Trophoblast cell (in vitro differentiated cells and primary cell): ENCODE data around the gene DSE.
A peak's percentile ranks its signal among the peaks of the same experiment; 100 is the strongest.

ENCODE experiments used
- DNase-seq, 2 donors: peaks; one replicate each; pipeline ENCODE4 v3.0.0-alpha.2; 2016
- H2AFZ ChIP-seq: 2 replicates; pipeline ENCODE4 v1.6.1; 2013; ENCODE audit warnings: low read length, moderate library complexity, mild to moderate bottlenecking; ENCODE audit not compliant: insufficient read depth, poor library complexity
- H2AK5ac ChIP-seq: 2 replicates; pipeline ENCODE4 v1.6.1; 2013; ENCODE audit warnings: mild to moderate bottlenecking, low read length
- H2BK120ac ChIP-seq: 2 replicates; pipeline ENCODE4 v1.6.1; 2013; ENCODE audit warnings: low read length, mild to moderate bottlenecking, moderate library complexity; ENCODE audit not compliant: insufficient read depth, poor library complexity
- H2BK12ac ChIP-seq: 2 replicates; pipeline ENCODE4 v1.6.1; 2013; ENCODE audit warnings: mild to moderate bottlenecking, low read length, moderate library complexity
- H2BK5ac ChIP-seq: 2 replicates; pipeline ENCODE4 v1.6.1; 2013; ENCODE audit warnings: low read length, low read depth, moderate library complexity, mild to moderate bottlenecking; ENCODE audit not compliant: poor library complexity
- H3K14ac ChIP-seq: 2 replicates; pipeline ENCODE4 v1.6.1; 2013; ENCODE audit warnings: mild to moderate bottlenecking, low read length
- H3K18ac ChIP-seq: 2 replicates; pipeline ENCODE4 v1.6.1; 2013; ENCODE audit warnings: mild to moderate bottlenecking, low read length
- H3K23ac ChIP-seq: 2 replicates; pipeline ENCODE4 v1.6.1; 2013; ENCODE audit warnings: low read length
- H3K27ac ChIP-seq: 2 replicates; pipeline ENCODE4 v1.5.1; 2013; ENCODE audit warnings: low read depth, mild to moderate bottlenecking, inconsistent platforms, low read length, moderate library complexity
- H3K27me3 ChIP-seq: 2 replicates; pipeline ENCODE4 v1.6.1; 2013; ENCODE audit warnings: inconsistent platforms, mild to moderate bottlenecking, low read length, moderate library complexity; ENCODE audit not compliant: insufficient read depth
- H3K36me3 ChIP-seq, 2 experiments: 1 replicate in 1 of 2; 2 replicates in 1 of 2; pipeline ENCODE4 v1.6.1; 2013; ENCODE audit warnings: low read length in 2 of 2, mild to moderate bottlenecking in 2 of 2, moderate library complexity in 1 of 2; ENCODE audit not compliant: insufficient read depth in 2 of 2, control insufficient read depth in 1 of 2
- H3K4ac ChIP-seq: 2 replicates; pipeline ENCODE4 v1.6.1; 2013; ENCODE audit warnings: low read depth, mild to moderate bottlenecking, low read length, moderate library complexity
- H3K4me1 ChIP-seq, 2 experiments: 1 replicate in 1 of 2; 2 replicates in 1 of 2; pipeline ENCODE4 v1.6.1; 2013; ENCODE audit warnings: low read length in 2 of 2, mild to moderate bottlenecking in 2 of 2, moderate library complexity in 1 of 2; ENCODE audit not compliant: insufficient read depth in 2 of 2, control insufficient read depth in 1 of 2
- H3K4me2 ChIP-seq: 2 replicates; pipeline ENCODE4 v1.6.1; 2013; ENCODE audit warnings: inconsistent platforms, mild to moderate bottlenecking, low read length, moderate library complexity
- H3K4me3 ChIP-seq: 2 replicates; pipeline ENCODE4 v1.5.1; 2013; ENCODE audit warnings: mild to moderate bottlenecking, low read depth, low read length, inconsistent platforms
- H3K79me1 ChIP-seq: one replicate; pipeline ENCODE4 v1.6.1; 2013; ENCODE audit warnings: low read length
- H3K79me2 ChIP-seq: 2 replicates; pipeline ENCODE4 v1.6.1; 2013; ENCODE audit warnings: low read length, mild to moderate bottlenecking; ENCODE audit not compliant: control insufficient read depth, insufficient read depth, poor library complexity
- H3K9ac ChIP-seq: 2 replicates; pipeline ENCODE4 v1.6.1; 2013; ENCODE audit warnings: mild to moderate bottlenecking, low read length
- H3K9me3 ChIP-seq: 2 replicates; pipeline ENCODE4 v1.6.1; 2013; ENCODE audit warnings: low read depth, mild to moderate bottlenecking, control low read depth, inconsistent platforms, low read length; ENCODE audit not compliant: insufficient read depth
- H4K12ac ChIP-seq: 2 replicates; pipeline ENCODE4 v1.6.1; 2013; ENCODE audit warnings: low read depth, mild to moderate bottlenecking, low read length, moderate library complexity
- H4K8ac ChIP-seq: 2 replicates; pipeline ENCODE4 v1.6.1; 2013; ENCODE audit warnings: low read depth, mild to moderate bottlenecking, low read length, moderate library complexity
- H4K91ac ChIP-seq: one replicate; pipeline ENCODE4 v1.6.1; 2013; ENCODE audit warnings: low read depth, mild to moderate bottlenecking, low read length, moderate library complexity
- WGBS: extraction: QIAGEN DNeasy Blood & Tissue Kit; methylation state at CpG from one replicate; pipeline ENCODE4 v1.1.7; 2013; ENCODE audit warnings: missing lambda C conversion rate; ENCODE audit not compliant: insufficient read length, insufficient coverage; ENCODE audit errors: extremely low coverage; 5-methylcytosine and 5-hydroxymethylcytosine counted together

Gene DSE

GRCh38 chr6:116351101-116351500 is 19.6 kb upstream of the DSE start:
- no peak for DNase-seq
- Histone ChIP-seq H4K8ac (no peak overlapping the region), H3K18ac (no peak overlapping the region), H3K23ac (no peak overlapping the region), H3K4me3 (no peak overlapping the region), H4K91ac (no peak overlapping the region), H3K4me2 (no peak overlapping the region), H3K4ac (no peak overlapping the region), H2BK120ac (no peak overlapping the region), H4K12ac (no peak overlapping the region), H3K14ac (no peak overlapping the region), H2AK5ac (no peak overlapping the region), H3K4me1 (peaks cover 0 to 2% of the 10 kb centered on the region in 2 experiments), H2BK12ac (no peak overlapping the region), H3K36me3 (no peaks in the 10 kb centered on the region), H3K9ac (no peak overlapping the region), H3K79me1 (no peaks in the 10 kb centered on the region), H3K9me3 (no peaks in the 10 kb centered on the region), H2AFZ (no peak overlapping the region), H3K79me2 (no peaks in the 10 kb centered on the region), H3K27me3 (no peaks in the 10 kb centered on the region), H2BK5ac (no peak overlapping the region), H3K27ac (no peak overlapping the region)
- WGBS = no CpG with 5 or more reads among the region's 2 CpGs

- no CpG with 5 or more reads among the region's 3 CpGs for WGBS
- H2AFZ ChIP-seq = no peak overlapping the region
- no peaks in the 10 kb centered on the region for H3K36me3 ChIP-seq
- no peak overlapping the region for H3K4me3 ChIP-seq
- H2AK5ac ChIP-seq = no peak overlapping the region
- H3K18ac ChIP-seq = no peak overlapping the region
- DNase-seq = peak in 1 of 2 donors; percentile 18
- no peak overlapping the region for H2BK5ac ChIP-seq
- no peak overlapping the region for H2BK12ac ChIP-seq
- H3K4me2 ChIP-seq = no peak overlapping the region
- no peak overlapping the region for H3K4ac ChIP-seq
- no peak overlapping the region for H3K14ac ChIP-seq
- H3K9me3 ChIP-seq = no peaks in the 10 kb centered on the region
- no peak overlapping the region for H4K8ac ChIP-seq
- no peaks in the 10 kb centered on the region for H3K79me1 ChIP-seq
- no peaks in the 10 kb centered on the region for H3K79me2 ChIP-seq
- no peak overlapping the region for H3K23ac ChIP-seq
- H3K27ac ChIP-seq = no peak overlapping the region
- peaks cover 0 to 2% of the 10 kb centered on the region in 2 experiments for H3K4me1 ChIP-seq
- H2BK120ac ChIP-seq = no peak overlapping the region
- no peak overlapping the region for H4K91ac ChIP-seq
- H3K27me3 ChIP-seq = no peaks in the 10 kb centered on the region
- H4K12ac ChIP-seq = no peak overlapping the region
- H3K9ac ChIP-seq = no peak overlapping the region
These were observed 18.0 kb upstream of the DSE start for GRCh38 chr6:116352515-116353471.

GRCh38 chr6:116354236-116354635 is 16.5 kb upstream of the DSE start:
- Histone ChIP-seq H3K27ac (no peak overlapping the region), H2AK5ac (no peak overlapping the region), H2BK5ac (no peak overlapping the region), H3K79me1 (no peaks in the 10 kb centered on the region), H4K12ac (no peak overlapping the region), H3K36me3 (no peaks in the 10 kb centered on the region), H3K4ac (no peak overlapping the region), H2AFZ (no peak overlapping the region), H3K23ac (no peak overlapping the region), H3K79me2 (no peaks in the 10 kb centered on the region), H3K27me3 (no peaks in the 10 kb centered on the region), H3K18ac (no peak overlapping the region), H3K4me2 (no peak overlapping the region), H4K91ac (no peak overlapping the region), H3K9ac (no peak overlapping the region), H3K14ac (no peak overlapping the region), H2BK120ac (no peak overlapping the region), H3K4me3 (no peak overlapping the region), H2BK12ac (no peak overlapping the region), H3K4me1 (peaks cover 0 to 2% of the 10 kb centered on the region in 2 experiments), H3K9me3 (no peaks in the 10 kb centered on the region), H4K8ac (no peak overlapping the region)
- DNase-seq = no peak
- WGBS = no CpG with 5 or more reads among the region's 1 CpG

- Histone ChIP-seq H2AK5ac (no peak overlapping the region), H4K12ac (no peak overlapping the region), H3K18ac (no peak overlapping the region), H2BK5ac (no peak overlapping the region), H4K8ac (no peak overlapping the region), H3K9me3 (no peaks in the 10 kb centered on the region), H3K27me3 (no peaks in the 10 kb centered on the region), H4K91ac (no peak overlapping the region), H3K4me2 (no peak overlapping the region), H3K4me3 (no peak overlapping the region), H3K23ac (no peak overlapping the region), H3K4me1 (peaks cover 0 to 2% of the 10 kb centered on the region in 2 experiments), H3K79me1 (no peaks in the 10 kb centered on the region), H3K4ac (no peak overlapping the region), H3K9ac (no peak overlapping the region), H2AFZ (no peak overlapping the region), H3K79me2 (no peaks in the 10 kb centered on the region), H2BK120ac (no peak overlapping the region), H3K36me3 (no peaks in the 10 kb centered on the region), H3K27ac (no peak overlapping the region), H2BK12ac (no peak overlapping the region), H3K14ac (no peak overlapping the region)
- DNase-seq = peak in 1 of 2 donors; percentile 57
- WGBS = no CpG with 5 or more reads among the region's 3 CpGs
These were observed 15.0 kb upstream of the DSE start for GRCh38 chr6:116355796-116356195.
